KOPT-K1 (cell line): Measurements from ENCODE around the gene MEX3B.
A peak's percentile ranks its signal among the peaks of the same experiment; 100 is the strongest.

Source experiments
- H3K27ac ChIP-seq: fragments of 200-600 bp; sonication (generic); 2 replicates; pipeline ENCODE4 v1.5.1; 2016; ENCODE audit warnings: antibody characterized with exemption, mild to moderate bottlenecking, low read depth, low read length; ENCODE audit not compliant: poor library complexity, severe bottlenecking
- H3K36me3 ChIP-seq: fragments of 200-600 bp; sonication (generic); 2 replicates; pipeline ENCODE4 v1.5.1; 2017; ENCODE audit warnings: antibody characterized with exemption, mild to moderate bottlenecking, low read length, moderate library complexity; ENCODE audit not compliant: insufficient read depth
- H3K9me3 ChIP-seq: fragments of 200-600 bp; sonication (generic); 2 replicates; pipeline ENCODE4 v1.5.1; 2017; ENCODE audit warnings: antibody characterized with exemption, low read length, mild to moderate bottlenecking; ENCODE audit not compliant: insufficient read depth, poor library complexity, severe bottlenecking

MEX3B gene

GRCh38 chr15:82058517-82059204, 12.8 kb upstream of the MEX3B start:
- no peaks in the 10 kb centered on the region for H3K36me3 ChIP-seq
- H3K27ac ChIP-seq, result no peak overlapping the region

GRCh38 chr15:82058026-82058425, 12.2 kb upstream of the MEX3B start:
- no peak overlapping the region for H3K27ac ChIP-seq
- H3K36me3 ChIP-seq, result no peaks in the 10 kb centered on the region
- no peaks in the 10 kb centered on the region for H3K9me3 ChIP-seq

More at GRCh38 chr15:82058517-82059204, 12.8 kb upstream of the MEX3B start:
- H3K9me3 ChIP-seq, result no peaks in the 10 kb centered on the region

GRCh38 chr15:82056958-82057823, 11.4 kb upstream of the MEX3B start:
- Histone ChIP-seq H3K27ac (no peak overlapping the region), H3K36me3 (no peaks in the 10 kb centered on the region), H3K9me3 (no peaks in the 10 kb centered on the region)

GRCh38 chr15:82052751-82053150, 6.9 kb upstream of the MEX3B start:
- Histone ChIP-seq H3K9me3 (no peaks in the 10 kb centered on the region), H3K36me3 (no peaks in the 10 kb centered on the region)

GRCh38 chr15:82051664-82052063, 5.8 kb upstream of the MEX3B start:
- H3K27ac ChIP-seq, result no peak overlapping the region
- no peaks in the 10 kb centered on the region for H3K9me3 ChIP-seq
- no peaks in the 10 kb centered on the region for H3K36me3 ChIP-seq

More at GRCh38 chr15:82052751-82053150, 6.9 kb upstream of the MEX3B start:
- no peak overlapping the region for H3K27ac ChIP-seq

GRCh38 chr15:82048811-82049210, 3.0 kb upstream of the MEX3B start:
- Histone ChIP-seq H3K36me3 (no peaks in the 10 kb centered on the region), H3K27ac (no peak overlapping the region), H3K9me3 (no peaks in the 10 kb centered on the region)

- Histone ChIP-seq H3K36me3 (no peaks in the 10 kb centered on the region), H3K27ac (no peak overlapping the region), H3K9me3 (no peaks in the 10 kb centered on the region)
These were observed 1.9 kb upstream of the MEX3B start for GRCh38 chr15:82047453-82048400.

GRCh38 chr15:82046666-82047452, 1.0 kb upstream of the MEX3B start:
- Histone ChIP-seq H3K36me3 (no peaks in the 10 kb centered on the region), H3K27ac (peak overlapping the region; percentile 79), H3K9me3 (no peaks in the 10 kb centered on the region)

- Histone ChIP-seq H3K36me3 (no peaks in the 10 kb centered on the region), H3K27ac (peak overlapping the region; percentile 51), H3K9me3 (no peaks in the 10 kb centered on the region)
These were observed 483 bp downstream of the MEX3B start for GRCh38 chr15:82045179-82045891.

- Histone ChIP-seq H3K27ac (no peak overlapping the region), H3K36me3 (no peaks in the 10 kb centered on the region), H3K9me3 (no peaks in the 10 kb centered on the region)
These were observed 1.2 kb downstream of the MEX3B start for GRCh38 chr15:82044373-82045178.

- no peak overlapping the region for H3K27ac ChIP-seq
- no peaks in the 10 kb centered on the region for H3K9me3 ChIP-seq
- no peaks in the 10 kb centered on the region for H3K36me3 ChIP-seq
These were observed 1.9 kb downstream of the MEX3B start for GRCh38 chr15:82043796-82044372.

GRCh38 chr15:82043130-82043673, 2.6 kb downstream of the MEX3B start:
- Histone ChIP-seq H3K9me3 (no peaks in the 10 kb centered on the region), H3K27ac (no peak overlapping the region), H3K36me3 (no peaks in the 10 kb centered on the region)

- no peaks in the 10 kb centered on the region for H3K36me3 ChIP-seq
- no peak overlapping the region for H3K27ac ChIP-seq
- H3K9me3 ChIP-seq, result no peaks in the 10 kb centered on the region
These were observed 5.0 kb downstream of the MEX3B start for GRCh38 chr15:82040862-82041261.
